ENCODE data around the gene SPATA9.

The SPATA9 gene

GRCh38 chr5:95673081-95673480, 9.7 kb downstream of the SPATA9 start:
- DNase-seq (ENCODE audit: low read depth, low spot score), result no peak
- in situ Hi-C loops (cut with HindIII; ENCODE audit: low sequenced_read_pairs), result loop anchor here (25.0 kb wide), 2 partner anchors 164 to 664 kb away; no protein-coding TSS in a partner anchor
- TF ChIP-seq CTCF (IDR thresholded peaks at IDR 0.05; ENCODE audit: low read depth, low read length), result no peak
- H3K4me3 ChIP-seq (ENCODE audit: low read depth, low read length), result no peak overlapping the region

GRCh38 chr5:95672641-95673040, 10.2 kb downstream of the SPATA9 start:
- in situ Hi-C loops (cut with HindIII; ENCODE audit: low sequenced_read_pairs), result loop anchor here (25.0 kb wide), 2 partner anchors 165 to 665 kb away; no protein-coding TSS in a partner anchor
- TF ChIP-seq CTCF (IDR thresholded peaks at IDR 0.05; ENCODE audit: low read depth, low read length), result no peak
- no peak for DNase-seq (ENCODE audit: low read depth, low spot score)
- H3K4me3 ChIP-seq (ENCODE audit: low read depth, low read length), result no peak overlapping the region

GRCh38 chr5:95671826-95672225, 11.0 kb downstream of the SPATA9 start:
- H3K4me3 ChIP-seq (ENCODE audit: low read depth, low read length), result no peak overlapping the region
- TF ChIP-seq CTCF (IDR thresholded peaks at IDR 0.05; ENCODE audit: low read depth, low read length), result no peak
- DNase-seq (ENCODE audit: low read depth, low spot score), result no peak
- in situ Hi-C loops (cut with HindIII; ENCODE audit: low sequenced_read_pairs), result loop anchor here (25.0 kb wide), 2 partner anchors 165 to 665 kb away; no protein-coding TSS in a partner anchor

- H3K4me3 ChIP-seq (ENCODE audit: low read depth, low read length), result no peak overlapping the region
- in situ Hi-C loops (cut with HindIII; ENCODE audit: low sequenced_read_pairs), result loop anchor here (25.0 kb wide), 2 partner anchors 167 to 667 kb away; no protein-coding TSS in a partner anchor
- TF ChIP-seq CTCF (IDR thresholded peaks at IDR 0.05; ENCODE audit: low read depth, low read length), result no peak
- peak; percentile 10 for DNase-seq (ENCODE audit: low read depth, low spot score)
These were observed 12.2 kb downstream of the SPATA9 start for GRCh38 chr5:95670568-95670967.

GRCh38 chr5:95669985-95670384, 12.8 kb downstream of the SPATA9 start:
- in situ Hi-C loops (cut with HindIII; ENCODE audit: low sequenced_read_pairs), result loop anchor here (25.0 kb wide), 2 partner anchors 167 to 667 kb away; no protein-coding TSS in a partner anchor
- no peak for DNase-seq (ENCODE audit: low read depth, low spot score)
- TF ChIP-seq CTCF (IDR thresholded peaks at IDR 0.05; ENCODE audit: low read depth, low read length), result no peak
- H3K4me3 ChIP-seq (ENCODE audit: low read depth, low read length), result no peak overlapping the region

GRCh38 chr5:95669540-95669939, 13.3 kb downstream of the SPATA9 start:
- no peak overlapping the region for H3K4me3 ChIP-seq (ENCODE audit: low read depth, low read length)
- no peak for TF ChIP-seq CTCF (IDR thresholded peaks at IDR 0.05; ENCODE audit: low read depth, low read length)
- DNase-seq (ENCODE audit: low read depth, low spot score), result peak; percentile 98
- in situ Hi-C loops (cut with HindIII; ENCODE audit: low sequenced_read_pairs), result loop anchor here (25.0 kb wide), 2 partner anchors 168 to 668 kb away; no protein-coding TSS in a partner anchor
